Erythroblast (primary cell): Measurements from ENCODE around the gene PHF21B.
"Not testable (repeated sequence)": the region's sequence is repeated elsewhere in the genome, so short reads cannot be mapped to it uniquely, and the experiment has no call there.

ENCODE experiments used
- GATA1 ChIP-seq: IDR thresholded peaks from 2 replicates; pipeline ENCODE4 v1.6.1; 2011; ENCODE audit warnings: low read depth, mild to moderate bottlenecking, control low read depth, low read length, moderate library complexity
- POLR2A ChIP-seq: IDR thresholded peaks from 2 replicates; pipeline ENCODE4 v1.6.1; 2011; ENCODE audit warnings: mild to moderate bottlenecking, low read length

DNA sequence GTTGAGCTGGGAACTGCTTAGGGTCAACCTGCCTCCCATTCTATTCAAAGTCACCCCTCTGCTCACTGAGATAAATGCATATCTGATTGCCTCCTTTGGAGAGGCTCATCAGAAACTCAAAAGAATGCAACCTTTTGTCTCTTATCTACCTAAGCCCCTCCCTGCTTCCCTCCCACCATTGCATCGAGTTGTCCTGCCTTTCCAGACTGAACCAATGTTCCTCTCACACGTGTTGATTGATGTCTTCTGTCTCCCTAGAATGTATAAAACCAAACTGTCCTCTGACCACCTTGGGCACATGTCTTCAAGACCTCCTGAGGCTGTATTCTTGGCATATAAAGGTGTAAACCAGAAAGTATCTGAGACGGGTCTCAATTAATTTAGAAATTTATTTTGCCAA lies 42.9 kb upstream of the PHF21B start:
- not testable (repeated sequence) for TF ChIP-seq POLR2A, GATA1
